ENCODE measurements around the gene NOS1AP.

The NOS1AP gene

GRCh38 chr1:162372159-162373071, 302.9 kb downstream of the NOS1AP start:
- no peak for DNase-seq

- DNase-seq: no peak
Measured at GRCh38 chr1:162373072-162373427, 303.6 kb downstream of the NOS1AP start.

GRCh38 chr1:162373541-162374260, 304.2 kb downstream of the NOS1AP start:
- DNase-seq: no peak

- no peak for DNase-seq
Measured at GRCh38 chr1:162374406-162374805, 304.9 kb downstream of the NOS1AP start.

- DNase-seq: no peak
Measured at GRCh38 chr1:162375463-162375862, 306.0 kb downstream of the NOS1AP start.

GRCh38 chr1:162376691-162377090, 307.2 kb downstream of the NOS1AP start, which contains the start of gene SPATA46:
SPATA46 (minus strand) TSS chr1:162376854; CDS start chr1:162376790, 64 bp downstream.
- no peak for DNase-seq

GRCh38 chr1:162380061-162380846, 310.8 kb downstream of the NOS1AP start:
- DNase-seq: no peak

GRCh38 chr1:162381383-162381782, 311.9 kb downstream of the NOS1AP start, which contains the start of gene C1orf226:
C1orf226 (plus strand) TSS chr1:162381728; CDS start chr1:162381902, 174 bp downstream.
- DNase-seq: no peak

- no peak for DNase-seq
Measured at GRCh38 chr1:162381941-162382750, 312.7 kb downstream of the NOS1AP start.

GRCh38 chr1:162383091-162383490, 313.6 kb downstream of the NOS1AP start:
- no peak for DNase-seq

- DNase-seq: no peak
Measured at GRCh38 chr1:162383516-162383915, 314.0 kb downstream of the NOS1AP start.

- no peak for DNase-seq
Measured at GRCh38 chr1:162384116-162384515, 314.6 kb downstream of the NOS1AP start.

- no peak for DNase-seq
Measured at GRCh38 chr1:162384601-162385279, 315.2 kb downstream of the NOS1AP start.

- DNase-seq: no peak
Measured at GRCh38 chr1:162385280-162385623, 315.8 kb downstream of the NOS1AP start.

- no peak for DNase-seq
Measured at GRCh38 chr1:162385702-162386101, 316.2 kb downstream of the NOS1AP start.

GRCh38 chr1:162386292-162387225, 317.1 kb downstream of the NOS1AP start:
- no peak for DNase-seq

- DNase-seq: no peak
Measured at GRCh38 chr1:162387226-162388082, 318.0 kb downstream of the NOS1AP start.

GRCh38 chr1:162388083-162388594, 318.6 kb downstream of the NOS1AP start:
- no peak for DNase-seq

- DNase-seq: no peak
Measured at GRCh38 chr1:162388615-162389014, 319.1 kb downstream of the NOS1AP start.

All from NCI-H1092 treated with DMSO at 0.1 percent for 48 hours (cell line).